NT2/D1 (cell line): Measurements from ENCODE around the gene RNF149.

Source experiments
- YY1 ChIP-seq: IDR thresholded peaks from 2 replicates; pipeline ENCODE4 v1.6.1; 2011; ENCODE audit not compliant: insufficient read length, insufficient read depth
- ZNF274 ChIP-seq: IDR thresholded peaks from 2 replicates; pipeline ENCODE4 v1.6.1; 2011; ENCODE audit warnings: mild to moderate bottlenecking, low read depth, low read length

DNA sequence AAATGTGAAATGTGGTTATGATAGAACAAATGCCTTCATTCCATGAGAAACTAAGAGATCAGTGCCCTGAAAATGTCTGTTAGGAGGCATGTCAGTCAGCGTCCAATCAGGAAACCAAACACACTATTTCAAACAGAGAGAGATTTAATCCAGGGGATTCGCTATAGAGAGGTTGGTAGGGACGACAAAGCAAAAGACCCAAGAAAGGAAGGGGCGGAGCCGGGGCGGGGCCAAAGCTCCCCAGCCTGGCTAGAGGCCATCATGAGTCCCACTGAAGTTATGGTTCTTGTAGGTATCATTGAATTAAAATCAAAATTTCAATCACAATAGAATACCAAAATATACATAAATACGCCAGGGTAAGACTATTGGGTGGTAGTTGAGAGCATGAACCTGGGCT is 32.9 kb upstream of the RNF149 start:
- TF ChIP-seq YY1 = no peak
- TF ChIP-seq ZNF274 = no peak
